ENCODE data around the gene TMEM176B. TPM values are rescaled to one million over a fixed set of nuclear protein-coding genes. Genes with fewer than 3 reads are reported as not detected.

The TMEM176B gene
- total RNA-seq, 3 donors from 2014 or later, result 210 to 401 (median 338) TPM

DNA sequence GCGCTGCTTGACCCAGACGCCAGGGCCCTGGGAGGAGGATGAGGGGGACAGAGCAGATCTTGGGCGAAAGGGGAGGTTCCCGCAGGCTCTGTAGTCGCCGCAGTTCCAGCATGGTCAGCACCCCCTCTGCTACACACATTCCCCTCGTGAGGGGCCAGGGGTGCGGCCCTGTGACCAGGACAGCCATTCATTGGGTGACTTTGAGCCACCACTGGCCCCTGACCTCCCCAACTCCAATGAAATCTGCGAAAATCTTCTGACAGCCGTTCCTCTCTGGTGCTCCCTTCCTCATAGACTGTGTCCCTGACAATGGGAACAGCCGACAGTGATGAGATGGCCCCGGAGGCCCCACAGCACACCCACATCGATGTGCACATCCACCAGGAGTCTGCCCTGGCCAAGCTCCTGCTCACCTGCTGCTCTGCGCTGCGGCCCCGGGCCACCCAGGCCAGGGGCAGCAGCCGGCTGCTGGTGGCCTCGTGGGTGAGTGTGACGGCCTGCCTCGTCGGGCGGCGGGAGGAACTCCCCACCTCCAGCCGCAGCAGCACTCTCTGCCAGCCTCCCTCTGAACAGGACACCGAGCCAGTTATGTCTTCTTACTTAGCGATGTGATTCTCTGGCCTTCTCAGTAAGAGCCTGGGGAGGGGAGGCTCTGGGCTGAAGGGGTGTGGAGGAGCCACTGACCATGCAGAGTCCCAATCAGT, 1.2 kb upstream of the TMEM176B start:
- H3K4me1 ChIP-seq (ENCODE audit: low read depth), result peaks cover 21% of the 10 kb centered on the region
- no peaks in the 10 kb centered on the region for H3K36me3 ChIP-seq (ENCODE audit: low read depth)
- DNase-seq (peak in 2 of 3 donors; percentile 45 to 57), ATAC-seq (peak; percentile 37)
- TF ChIP-seq, protein P1, sequence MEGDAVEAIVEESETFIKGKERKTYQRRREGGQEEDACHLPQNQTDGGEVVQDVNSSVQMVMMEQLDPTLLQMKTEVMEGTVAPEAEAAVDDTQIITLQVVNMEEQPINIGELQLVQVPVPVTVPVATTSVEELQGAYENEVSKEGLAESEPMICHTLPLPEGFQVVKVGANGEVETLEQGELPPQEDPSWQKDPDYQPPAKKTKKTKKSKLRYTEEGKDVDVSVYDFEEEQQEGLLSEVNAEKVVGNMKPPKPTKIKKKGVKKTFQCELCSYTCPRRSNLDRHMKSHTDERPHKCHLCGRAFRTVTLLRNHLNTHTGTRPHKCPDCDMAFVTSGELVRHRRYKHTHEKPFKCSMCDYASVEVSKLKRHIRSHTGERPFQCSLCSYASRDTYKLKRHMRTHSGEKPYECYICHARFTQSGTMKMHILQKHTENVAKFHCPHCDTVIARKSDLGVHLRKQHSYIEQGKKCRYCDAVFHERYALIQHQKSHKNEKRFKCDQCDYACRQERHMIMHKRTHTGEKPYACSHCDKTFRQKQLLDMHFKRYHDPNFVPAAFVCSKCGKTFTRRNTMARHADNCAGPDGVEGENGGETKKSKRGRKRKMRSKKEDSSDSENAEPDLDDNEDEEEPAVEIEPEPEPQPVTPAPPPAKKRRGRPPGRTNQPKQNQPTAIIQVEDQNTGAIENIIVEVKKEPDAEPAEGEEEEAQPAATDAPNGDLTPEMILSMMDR (IDR thresholded peaks at IDR 0.05), result no peak
- peak overlapping the region; percentile 57 for H3K4me3 ChIP-seq
- peaks cover 8% of the 10 kb centered on the region for H3K9me3 ChIP-seq
- intact Hi-C loops (cut with DNase I, micrococcal nuclease), result no loop called here

DNA sequence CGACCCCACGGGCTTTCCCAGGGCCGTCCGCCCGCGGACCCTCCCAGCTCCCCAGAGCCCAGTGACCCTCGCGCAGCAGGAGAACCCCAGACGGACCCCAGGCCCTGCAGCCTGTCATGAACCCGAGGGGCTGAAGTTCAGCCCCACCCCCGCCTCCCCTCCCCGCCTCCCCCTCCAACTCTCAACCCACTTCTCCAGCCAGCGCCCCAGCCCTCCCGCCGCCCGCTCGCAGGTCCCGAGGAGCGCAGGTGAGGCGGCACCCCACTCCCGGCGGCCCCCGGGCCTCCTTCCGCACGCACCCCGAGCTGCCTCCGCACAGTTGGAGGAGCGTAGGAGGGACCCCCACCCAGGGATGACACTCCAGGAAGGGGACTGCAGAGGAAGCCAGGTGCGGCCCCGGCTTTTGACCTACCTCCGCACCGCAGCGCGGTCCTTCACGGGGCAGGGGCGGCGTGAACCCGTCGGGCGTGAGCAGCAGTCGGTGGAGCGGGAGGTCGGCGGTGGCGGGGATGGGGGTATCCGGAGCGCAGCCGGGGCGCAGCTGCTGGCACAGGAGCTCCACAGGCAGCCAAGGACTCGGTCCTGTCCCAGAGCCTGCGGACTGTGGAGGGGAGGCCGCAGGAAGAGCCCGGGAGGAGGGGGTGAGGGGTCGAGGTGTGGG, 547 bp upstream of the TMEM176B start, which contains the start of gene TMEM176A:
Gene TMEM176A, plus strand, starts transcription at position 189 of the 661 bp plus-strand sequence. CDS start 782 bp downstream, outside the sequence.
- Histone ChIP-seq H3K4me3 (peak within 1 kb of the TSS; percentile 57), H3K36me3 (ENCODE audit: low read depth) (no peaks in the 10 kb centered on the region), H3K4me1 (ENCODE audit: low read depth) (peaks cover 21% of the 10 kb centered on the region), H3K9me3 (peaks cover under 1% of the 10 kb centered on the region)
- DNase-seq (peak; percentile 70 to 80 (median 75)), ATAC-seq (peak; percentile 69)
- intact Hi-C loops (cut with DNase I, micrococcal nuclease), result no loop called here
- TF ChIP-seq, protein P1 (IDR thresholded peaks at IDR 0.05), result no peak

DNA sequence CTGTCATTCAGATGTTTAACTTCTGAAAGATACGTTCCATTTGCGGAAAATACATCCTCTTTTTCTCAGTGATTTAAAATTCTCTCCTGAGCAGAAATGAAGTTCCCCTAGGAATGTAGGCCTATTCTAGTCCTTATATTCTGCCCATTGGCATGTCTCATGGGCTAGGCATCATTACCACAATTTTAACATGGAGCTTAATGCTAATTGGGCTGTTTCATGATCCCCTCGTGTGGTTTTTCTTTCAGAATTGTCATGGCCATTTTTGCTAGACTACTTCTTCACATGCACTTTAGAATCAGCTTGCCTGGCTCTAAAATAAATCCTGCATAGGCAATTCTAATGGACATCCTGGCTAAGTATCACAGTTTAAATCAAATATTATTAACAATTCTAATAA, 1.0 kb downstream of the TMEM176B start:
- Histone ChIP-seq H3K9me3 (no peaks in the 10 kb centered on the region), H3K4me3 (peak overlapping the region; percentile 57), H3K36me3 (ENCODE audit: low read depth) (no peaks in the 10 kb centered on the region), H3K4me1 (ENCODE audit: low read depth) (peaks cover 21% of the 10 kb centered on the region)
- TF ChIP-seq, protein P1 (IDR thresholded peaks at IDR 0.05), result no peak
- intact Hi-C loops (cut with DNase I, micrococcal nuclease), result no loop called here
- ATAC-seq (no peak), DNase-seq (no peak)

DNA sequence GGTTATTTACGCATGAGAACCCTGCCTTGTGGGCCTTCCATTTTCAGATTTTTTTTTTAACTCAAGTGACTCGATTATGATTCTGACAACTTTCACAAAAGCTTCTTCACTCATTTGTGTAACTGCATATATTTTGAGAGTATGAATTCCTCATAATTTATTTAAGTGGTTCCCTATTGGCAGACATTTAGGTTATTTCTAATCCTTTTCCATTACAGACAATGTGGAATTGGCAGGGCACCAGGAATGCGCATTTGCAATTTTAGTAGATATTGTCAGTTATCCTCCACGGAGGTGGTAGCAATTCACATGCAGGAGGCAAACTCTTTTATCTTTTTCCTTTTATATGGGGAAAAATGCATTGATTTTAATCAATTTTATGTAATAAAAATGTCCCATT, 2.5 kb downstream of the TMEM176B start:
- Histone ChIP-seq H3K4me1 (ENCODE audit: low read depth) (peaks cover 18% of the 10 kb centered on the region), H3K4me3 (no peak overlapping the region), H3K9me3 (no peaks in the 10 kb centered on the region), H3K36me3 (ENCODE audit: low read depth) (no peaks in the 10 kb centered on the region)
- TF ChIP-seq, protein P1 (IDR thresholded peaks at IDR 0.05), result no peak
- intact Hi-C loops (cut with DNase I, micrococcal nuclease), result no loop called here
- ATAC-seq, result no peak
- no peak for DNase-seq

DNA sequence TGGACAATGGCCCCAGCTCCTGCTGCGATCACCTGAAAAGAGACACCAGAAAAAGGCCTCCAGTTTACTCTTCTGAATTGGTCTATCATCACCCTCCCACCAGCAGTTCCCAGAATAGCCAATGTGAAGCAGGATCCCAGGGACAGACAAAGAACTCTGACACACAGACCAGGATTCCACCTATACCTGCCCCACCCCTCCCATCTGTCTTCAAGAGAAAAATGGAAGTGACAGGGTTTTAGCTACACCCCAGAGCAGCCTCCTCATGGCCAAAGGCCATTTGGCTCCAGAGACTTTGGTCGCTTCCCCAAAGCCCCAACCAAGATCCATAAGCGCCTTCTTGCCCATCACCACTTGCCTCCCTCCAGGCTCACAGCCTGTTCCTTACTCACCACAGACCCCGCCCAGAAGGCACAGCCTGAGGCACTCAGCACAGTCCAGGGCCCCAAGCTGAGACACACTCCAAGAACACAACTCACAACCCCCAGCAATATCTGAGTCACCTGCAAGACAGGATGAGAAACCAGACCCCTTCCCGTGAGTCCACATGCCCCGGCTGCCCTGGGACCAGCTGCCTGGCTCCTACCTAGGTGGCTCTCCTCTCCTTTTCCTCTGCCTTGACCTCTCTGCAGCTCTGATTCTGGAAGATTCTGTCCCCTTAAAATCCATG, 6.5 kb downstream of the TMEM176B start:
- DNase-seq (no peak), ATAC-seq (peak; percentile 51)
- peaks cover 9% of the 10 kb centered on the region for H3K4me1 ChIP-seq (ENCODE audit: low read depth)
- H3K4me3 ChIP-seq, result no peak overlapping the region
- intact Hi-C loops (cut with DNase I, micrococcal nuclease), result no loop called here
- H3K36me3 ChIP-seq (ENCODE audit: low read depth), result peaks cover 6% of the 10 kb centered on the region
- TF ChIP-seq, protein P1 (IDR thresholded peaks at IDR 0.05), result no peak
- H3K9me3 ChIP-seq, result no peaks in the 10 kb centered on the region

All from mucosa of descending colon (tissue), 3 donors.